Pancreas (tissue), 10 donors: ENCODE measurements around the gene ZNF20. TPM values are rescaled to one million over a fixed set of nuclear protein-coding genes. Genes with fewer than 3 reads are reported as not detected.
"Not testable (repeated sequence)": the region's sequence is repeated elsewhere in the genome, so short reads cannot be mapped to it uniquely, and the experiment has no call there.

ENCODE experiments used
- ATAC-seq, 4 donors: fragments of 200-7000 bp; cut with Tn5 transposase; one replicate each; pipeline versions ENCODE4 v1.8.0 to v1.9.1; 2020; ENCODE audit warnings: mild to moderate bottlenecking in 4 of 4, moderate library complexity in 4 of 4
- DNase-seq, 6 donors: peaks; one replicate each; pipeline ENCODE4 v3.0.0-alpha.2; 2020
- FAIRE-seq: peaks from 2 replicates; lab custom pipeline; 2012; peaks lifted over from hg19 to GRCh38; lab: Jason Lieb, UNC
- H3K27ac ChIP-seq, 4 donors: fragments of 200-600 bp; sonication (generic); 1 replicate in 3 of 4; 2 replicates in 1 of 4; pipeline versions ENCODE4 v1.5.0 to v1.8.0; 2020
- H3K27me3 ChIP-seq, 4 donors: fragments of 200-600 bp; one replicate each; pipeline ENCODE4 v1.8.0; 2021
- H3K36me3 ChIP-seq, 3 donors: fragments of 200-600 bp; sonication (generic) in 1 of 3; one replicate each; pipeline versions ENCODE4 v1.5.0 to v1.8.0; 2020 to 2021
- H3K4me1 ChIP-seq, 3 donors: fragments of 200-600 bp; one replicate each; pipeline ENCODE4 v1.8.0; 2021
- H3K4me3 ChIP-seq, 4 donors: fragments of 200-600 bp; sonication (generic) in 2 of 4; one replicate each; pipeline versions ENCODE4 v1.5.0 to v1.8.0; 2020 to 2021
- H3K9me3 ChIP-seq, 4 donors: fragments of 200-600 bp; one replicate each; pipeline ENCODE4 v1.8.0; 2021
- WGBS, 2 donors: extraction: QIAGEN DNeasy Blood & Tissue Kit; methylation state at CpG; one replicate each; pipeline ENCODE4 v1.1.7; 2013; 5-methylcytosine and 5-hydroxymethylcytosine counted together
- intact Hi-C, 3 donors: fragments of 100-400 bp; cut with DNase I; formaldehyde crosslinking; loops; one replicate each; pipeline versions ENCODE4 v1.11.1 to v1.14.2; 2022
- polyA plus RNA-seq, 2 donors: library from polyadenylated mRNA; stranded (reverse); fragments of 200-250 nt; gene quantifications; one replicate each; pipeline ENCODE4 v1.2.3, GENCODE V29; 2013
- total RNA-seq, 6 donors: library from RNA; stranded (reverse); fragmentation: NEBNext Ultra II Directional in 4 of 6; extraction: Animal tissue kit (Norgen Biotek cat#: 25700) in 4 of 6; gene quantifications; one replicate each; pipeline versions ENCODE4 v1.2.1 to v1.2.4, GENCODE V29; 2021 to 2023
- TF ChIP-seq, protein P1 (sequence below), 4 donors: fragments of 200-600 bp; sonication (generic) in 3 of 4; IDR thresholded peaks; one replicate each; pipeline versions ENCODE4 v1.5.0 to v1.8.0; 2021; ENCODE audit warnings: antibody characterized with exemption in 4 of 4
- donor health status: healthy with polysubstance abuse.
- donor health status: DM: no; HTN: no; CAD: no; lungs with moderate emphysema.
- donor health status: DM: no; HTN: no; CAD: no.
- donor health status: control.
- donor health status: control.
- donor health status: Bipolar disorder and iron deficiency.
- donor health status: DM: yes; HTN: yes; CAD: no.
- donor health status: DM: no; HTN: no; CAD: no.
- donor health status: DM: no; HTN: no; CAD: no.
- donor health status: DM: yes; HTN: yes; CAD: no.

ZNF20 gene
- total and polyA plus RNA-seq, 8 donors = 0.63 to 3.3 (median 2.1) TPM

GRCh38 chr19:12111943-12112637, 28.1 kb downstream of the ZNF20 start:
- 95 to 96% methylated on average over 8 of the region's 8 CpGs for WGBS, 2 donors
- no peak for FAIRE-seq
- TF ChIP-seq, protein P1, sequence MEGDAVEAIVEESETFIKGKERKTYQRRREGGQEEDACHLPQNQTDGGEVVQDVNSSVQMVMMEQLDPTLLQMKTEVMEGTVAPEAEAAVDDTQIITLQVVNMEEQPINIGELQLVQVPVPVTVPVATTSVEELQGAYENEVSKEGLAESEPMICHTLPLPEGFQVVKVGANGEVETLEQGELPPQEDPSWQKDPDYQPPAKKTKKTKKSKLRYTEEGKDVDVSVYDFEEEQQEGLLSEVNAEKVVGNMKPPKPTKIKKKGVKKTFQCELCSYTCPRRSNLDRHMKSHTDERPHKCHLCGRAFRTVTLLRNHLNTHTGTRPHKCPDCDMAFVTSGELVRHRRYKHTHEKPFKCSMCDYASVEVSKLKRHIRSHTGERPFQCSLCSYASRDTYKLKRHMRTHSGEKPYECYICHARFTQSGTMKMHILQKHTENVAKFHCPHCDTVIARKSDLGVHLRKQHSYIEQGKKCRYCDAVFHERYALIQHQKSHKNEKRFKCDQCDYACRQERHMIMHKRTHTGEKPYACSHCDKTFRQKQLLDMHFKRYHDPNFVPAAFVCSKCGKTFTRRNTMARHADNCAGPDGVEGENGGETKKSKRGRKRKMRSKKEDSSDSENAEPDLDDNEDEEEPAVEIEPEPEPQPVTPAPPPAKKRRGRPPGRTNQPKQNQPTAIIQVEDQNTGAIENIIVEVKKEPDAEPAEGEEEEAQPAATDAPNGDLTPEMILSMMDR (IDR thresholded peaks at IDR 0.05) = no peak

DNA sequence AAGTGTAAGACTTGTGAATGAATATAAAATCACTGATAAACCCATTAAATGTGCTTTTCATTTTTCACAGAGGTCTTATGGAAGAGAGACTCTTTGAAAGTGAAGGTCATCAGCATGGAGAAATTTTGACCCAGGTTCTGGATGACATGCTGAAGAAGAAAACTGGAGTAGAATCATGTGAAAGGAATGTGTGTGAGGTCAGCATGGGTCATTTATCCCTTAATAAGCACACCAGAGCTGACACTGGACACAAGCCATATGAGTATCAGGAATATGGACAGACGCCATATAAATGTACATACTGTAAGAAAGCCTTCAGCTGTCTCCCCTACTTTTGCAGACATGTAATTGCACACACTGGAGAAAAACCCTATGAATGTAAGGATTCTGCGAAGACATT, 29.0 kb downstream of the ZNF20 start:
- TF ChIP-seq, protein P1 (IDR thresholded peaks at IDR 0.05) = no peak
- ATAC-seq (no peak), FAIRE-seq (no peak), DNase-seq (no peak)
- intact Hi-C loops = no loop called here
- WGBS, 2 donors = 45 to 46% methylated on average over 2 of the region's 2 CpGs
- Histone ChIP-seq H3K4me1 (no peaks in the 10 kb centered on the region), H3K27me3 (no peaks in the 10 kb centered on the region), H3K4me3 (no peak overlapping the region), H3K27ac (no peak overlapping the region), H3K9me3 (no peaks in the 10 kb centered on the region), H3K36me3 (peaks cover 0 to 5% (median 0%) of the 10 kb centered on the region in 3 donors)

More at GRCh38 chr19:12111943-12112637, 28.1 kb downstream of the ZNF20 start:
- ATAC-seq = no peak
- Histone ChIP-seq H3K36me3 (peaks cover 0 to 5% (median 0%) of the 10 kb centered on the region in 3 donors), H3K27me3 (no peaks in the 10 kb centered on the region), H3K4me3 (no peak overlapping the region), H3K9me3 (no peaks in the 10 kb centered on the region), H3K4me1 (no peaks in the 10 kb centered on the region), H3K27ac (no peak overlapping the region)
- DNase-seq = no peak
- intact Hi-C loops = no loop called here

DNA sequence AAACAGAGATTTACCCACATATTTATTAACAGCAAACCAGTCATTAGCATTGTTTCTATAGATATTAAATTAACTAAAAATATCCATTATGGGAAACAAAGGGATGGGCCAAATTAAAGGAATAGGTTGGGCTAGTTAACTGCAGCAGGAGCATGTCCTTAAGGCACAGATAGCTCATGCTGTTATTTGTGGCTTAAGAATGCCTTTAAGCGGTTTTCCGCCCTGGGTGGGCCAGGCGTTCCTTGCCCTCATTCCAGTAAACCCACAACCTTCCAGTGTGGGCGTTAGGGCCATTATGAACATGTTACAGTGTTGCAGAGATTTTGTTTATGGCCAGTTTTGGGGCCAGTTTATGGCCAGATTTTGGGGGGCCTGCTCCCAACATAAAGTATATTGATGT, 36.2 kb downstream of the ZNF20 start:
- H3K4me3 ChIP-seq, FAIRE-seq, intact Hi-C loops, H3K4me1 ChIP-seq, H3K36me3 ChIP-seq, H3K27me3 ChIP-seq, ATAC-seq, H3K27ac ChIP-seq, H3K9me3 ChIP-seq, DNase-seq: not testable (repeated sequence)
- 94 to 98% methylated on average over 4 of the region's 4 CpGs for WGBS, 2 donors

DNA sequence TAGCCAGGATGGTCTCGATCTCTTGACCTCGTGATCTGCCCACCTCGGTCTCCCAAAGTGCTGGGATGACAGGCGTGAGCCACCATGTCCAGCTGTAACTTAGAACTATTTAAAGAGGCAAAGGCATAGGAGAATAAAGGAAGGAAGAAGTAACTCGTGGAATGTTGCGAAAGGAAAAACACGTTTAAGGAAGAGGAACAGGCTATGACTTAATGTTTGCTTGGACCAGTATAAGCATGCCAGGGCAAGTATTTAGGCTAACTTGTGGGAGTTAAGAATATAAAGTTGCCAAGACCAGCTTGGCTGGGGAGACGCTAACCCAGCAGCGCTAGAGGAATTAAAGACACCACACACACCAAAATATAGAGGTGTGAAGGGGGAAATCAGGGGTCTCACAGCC, 42.1 kb downstream of the ZNF20 start:
- Histone ChIP-seq H3K4me1 (no peaks in the 10 kb centered on the region), H3K36me3 (no peaks in the 10 kb centered on the region), H3K27ac (no peak overlapping the region), H3K9me3 (no peaks in the 10 kb centered on the region), H3K27me3 (no peaks in the 10 kb centered on the region), H3K4me3 (no peak overlapping the region)
- FAIRE-seq (no peak), DNase-seq (no peak), ATAC-seq (no peak)
- intact Hi-C loops = no loop called here
- TF ChIP-seq, protein P1 (IDR thresholded peaks at IDR 0.05) = no peak
- 93 to 95% methylated on average over 9 of the region's 9 CpGs for WGBS, 2 donors

GRCh38 chr19:12095111-12095790, 44.9 kb downstream of the ZNF20 start:
- FAIRE-seq (no peak), DNase-seq (no peak), ATAC-seq (no peak)
- no peaks in the 10 kb centered on the region for H3K9me3 ChIP-seq
- intact Hi-C loops = no loop called here
- no peak overlapping the region for H3K27ac ChIP-seq
- H3K4me3 ChIP-seq = no peak overlapping the region
- H3K27me3 ChIP-seq = no peaks in the 10 kb centered on the region
- no peaks in the 10 kb centered on the region for H3K4me1 ChIP-seq
- TF ChIP-seq, protein P1 (IDR thresholded peaks at IDR 0.05) = no peak
- no peaks in the 10 kb centered on the region for H3K36me3 ChIP-seq
- WGBS, 2 donors = 98% methylated on average over 4 of the region's 4 CpGs
